ENCODE measurements around the gene TRAF4.
"Not testable (repeated sequence)": the region's sequence is repeated elsewhere in the genome, so short reads cannot be mapped to it uniquely, and the experiment has no call there.

TRAF4 gene

DNA sequence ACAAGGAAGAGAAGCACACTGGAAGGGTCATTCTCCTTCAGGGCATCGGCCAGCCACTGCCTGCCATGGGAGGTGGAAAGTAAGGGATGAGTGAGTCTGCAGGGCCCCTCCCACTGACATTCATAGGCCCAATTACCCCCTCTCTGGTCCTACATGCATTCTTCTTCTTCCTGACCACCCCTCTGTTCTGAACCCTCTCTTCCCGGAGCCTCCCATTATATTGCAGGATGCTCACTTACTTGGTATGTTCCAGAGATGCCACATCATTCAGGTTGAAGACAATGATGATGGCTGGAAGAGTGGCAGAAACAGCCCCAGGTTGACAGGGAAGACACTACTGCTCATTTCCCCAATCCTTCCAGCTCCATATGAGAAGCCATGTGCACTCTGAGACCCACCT, 28.6 kb upstream of the TRAF4 start:
- DNase-seq (ENCODE audit: low read depth in 2 of 2), result no peak

DNA sequence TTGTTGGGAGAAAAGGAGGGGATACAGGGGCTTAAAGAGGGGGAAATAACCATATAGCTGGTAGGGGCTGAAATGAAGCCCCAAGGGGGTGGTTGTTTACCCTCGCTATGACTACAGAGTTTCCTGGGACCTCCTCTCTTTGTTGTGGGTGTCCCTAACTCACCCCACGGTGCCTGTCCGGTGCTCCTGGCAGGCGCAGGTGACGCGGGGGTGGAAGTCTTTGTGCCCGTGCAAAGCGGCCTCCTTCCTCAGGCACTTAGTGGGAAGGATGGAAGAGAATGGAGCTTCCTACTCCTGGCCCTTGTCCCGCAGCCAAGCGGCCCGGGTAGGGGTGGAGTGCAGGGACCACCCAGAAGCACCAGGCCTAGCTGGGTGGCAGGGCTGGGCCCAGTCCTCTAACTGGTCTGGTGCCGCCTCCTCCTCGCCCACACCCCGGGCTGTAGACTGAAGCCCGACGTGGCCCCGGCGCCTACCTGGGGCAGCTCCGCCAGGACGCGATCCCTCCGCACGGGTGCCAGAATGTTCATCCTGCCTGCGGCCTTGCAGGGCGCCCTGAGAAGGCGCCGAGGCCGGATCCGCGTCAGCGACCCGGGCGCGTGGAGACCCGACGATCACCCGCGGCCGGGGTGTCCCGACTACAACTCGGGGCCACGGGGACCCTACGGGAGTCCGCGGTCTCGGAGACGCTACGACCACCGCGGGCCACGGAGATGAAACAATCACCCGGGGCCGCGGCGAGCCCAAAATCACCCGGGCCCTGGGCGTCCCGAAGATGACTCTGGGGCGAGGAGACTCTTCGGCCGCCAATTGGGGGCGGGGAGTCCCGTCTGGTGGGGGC, 26.9 kb upstream of the TRAF4 start:
- no peak for DNase-seq (ENCODE audit: low read depth in 2 of 2)

DNA sequence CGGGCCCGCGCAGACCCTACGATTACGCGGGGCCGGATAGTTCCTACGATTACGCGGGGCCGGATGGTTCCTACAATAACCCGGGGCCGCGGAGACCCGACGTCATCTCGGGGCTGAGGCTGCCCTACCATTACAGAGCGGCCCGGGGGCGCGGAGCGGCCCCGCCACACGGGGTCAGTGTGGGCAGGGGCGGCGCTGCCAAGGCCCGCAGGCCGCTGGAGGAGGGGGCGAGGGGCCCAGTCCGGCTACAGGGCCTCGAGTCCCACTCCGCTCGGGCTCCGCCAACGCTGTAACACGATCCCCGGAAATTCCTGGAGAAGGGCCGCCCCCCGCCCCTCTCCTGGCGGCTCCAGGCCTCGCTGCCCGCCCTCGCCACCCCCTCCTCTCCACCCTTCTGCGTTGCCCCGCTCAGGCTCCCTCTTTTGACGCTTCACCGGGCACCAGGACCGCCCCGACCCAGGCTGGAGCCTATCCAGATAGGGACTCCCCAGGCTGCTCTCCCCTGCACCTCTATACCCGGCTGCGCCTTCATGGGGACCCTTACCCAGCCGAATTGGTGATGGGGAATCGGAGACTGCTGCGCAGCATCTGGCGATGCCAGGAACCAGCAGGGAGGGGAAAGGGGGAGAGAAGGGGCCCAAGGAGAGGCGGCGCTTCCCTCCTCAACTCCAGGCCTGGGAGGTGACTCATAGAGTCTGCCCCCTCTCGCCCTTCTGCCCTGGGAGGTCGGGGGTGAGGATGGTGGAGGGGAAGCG, 26.1 kb upstream of the TRAF4 start, which contains the start of gene RAB34:
RAB34 (minus strand) TSS at position 291 of the 755 bp plus-strand sequence. CDS start 602 bp downstream, outside the sequence.
- DNase-seq (ENCODE audit: low read depth in 2 of 2), result peak in 1 of 2 donors; percentile 39

DNA sequence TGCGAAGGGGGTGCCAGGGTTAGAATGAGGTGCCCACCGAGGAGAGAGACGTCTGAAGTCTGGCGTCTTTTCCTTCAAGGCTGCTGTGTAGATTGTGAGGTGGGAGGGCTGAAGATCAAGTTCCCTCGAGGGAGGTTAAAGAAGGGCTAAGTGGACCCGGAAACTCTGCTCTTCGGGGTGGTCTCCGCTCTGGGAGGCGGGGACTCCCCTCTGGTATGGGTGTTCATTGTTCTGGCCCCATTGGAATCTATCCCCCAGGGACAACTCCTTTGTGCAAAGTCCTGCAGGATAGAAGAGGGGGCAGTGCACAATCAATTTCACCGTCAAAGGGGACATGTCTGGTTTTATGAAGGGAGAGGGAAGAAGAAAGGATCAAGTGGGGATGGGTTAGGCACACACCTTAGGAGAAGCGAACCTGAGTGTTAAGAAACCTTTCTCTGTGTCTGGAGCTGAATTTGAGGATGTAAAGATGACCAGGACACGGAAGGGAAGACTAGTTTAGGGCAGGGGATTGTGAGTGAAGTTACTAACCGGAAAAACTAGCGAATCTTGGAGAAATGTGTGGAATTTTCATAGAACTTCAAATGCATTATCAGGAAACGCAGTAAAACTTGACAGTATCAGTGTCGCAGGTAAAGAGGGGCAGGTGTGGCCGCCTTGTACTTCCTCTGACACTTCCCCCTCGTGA, 25.3 kb upstream of the TRAF4 start:
- DNase-seq (ENCODE audit: low read depth in 2 of 2), result no peak

DNA sequence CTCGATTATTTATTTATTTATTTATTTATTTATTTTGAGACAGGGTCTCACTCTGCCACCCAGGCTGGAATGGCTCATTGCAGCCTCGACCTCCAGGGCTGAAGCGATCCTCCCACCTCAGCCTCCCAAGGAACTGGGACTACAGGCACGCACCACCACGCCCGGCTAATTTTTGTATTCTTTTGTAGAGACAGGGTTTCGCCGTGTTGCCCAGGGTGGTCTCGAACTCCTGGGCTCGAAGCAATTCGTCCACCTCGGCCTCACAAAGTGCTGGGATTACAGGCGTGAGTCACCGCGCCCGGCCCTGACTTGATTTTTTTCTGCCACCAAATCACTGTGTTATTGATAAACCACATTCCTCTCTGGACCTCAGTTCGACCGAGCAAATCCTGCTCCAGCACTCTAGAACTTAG, 24.8 kb upstream of the TRAF4 start:
- no peak for DNase-seq (ENCODE audit: low read depth in 2 of 2)

DNA sequence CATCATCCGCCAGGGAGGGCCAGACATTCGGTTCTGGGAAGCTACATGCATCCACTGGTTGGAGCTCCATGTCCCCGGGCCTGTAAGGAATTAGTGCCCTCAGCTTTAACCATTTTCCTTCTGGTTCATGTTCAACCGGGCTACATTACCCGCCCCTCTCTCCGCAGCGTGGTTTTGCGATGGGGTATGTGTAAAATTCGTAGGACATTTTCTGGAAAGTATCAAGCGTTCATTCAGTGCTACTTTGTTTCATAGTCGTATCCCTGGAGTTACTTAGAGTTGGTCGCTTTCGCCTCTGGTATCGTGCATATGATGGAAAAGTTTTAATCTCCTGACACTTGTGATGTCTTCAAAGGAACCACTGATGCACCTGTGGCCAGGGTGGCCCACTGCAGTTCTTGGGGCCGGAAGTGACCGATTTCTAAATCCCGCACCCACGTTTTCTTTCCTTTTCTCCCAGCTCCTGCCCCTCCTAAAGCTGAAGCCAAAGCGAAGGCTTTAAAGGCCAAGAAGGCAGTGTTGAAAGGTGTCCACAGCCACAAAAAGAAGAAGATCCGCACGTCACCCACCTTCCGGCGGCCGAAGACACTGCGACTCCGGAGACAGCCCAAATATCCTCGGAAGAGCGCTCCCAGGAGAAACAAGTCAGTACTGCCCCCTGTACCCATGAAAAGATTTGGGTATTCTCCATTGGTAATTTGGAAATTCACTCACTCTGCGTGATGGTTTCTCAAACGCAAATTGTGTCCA, 23.4 kb upstream of the TRAF4 start:
- DNase-seq (ENCODE audit: low read depth in 2 of 2), result no peak

DNA sequence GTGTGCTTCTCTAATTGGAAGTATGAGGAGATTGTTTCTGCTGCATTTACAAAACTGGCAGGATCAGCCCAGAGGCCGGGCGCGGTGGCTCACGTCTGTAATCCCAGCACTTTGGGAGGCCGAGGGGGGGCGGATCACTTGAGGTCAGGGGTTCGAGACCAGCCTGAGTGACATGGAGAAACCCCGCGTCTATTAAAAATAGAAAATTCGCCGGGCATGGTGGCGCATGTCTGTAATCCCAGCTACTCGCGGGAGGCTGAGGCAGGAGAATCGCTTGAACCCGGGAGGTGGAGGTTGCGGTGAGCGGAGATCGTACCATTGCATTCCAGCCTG, 22.8 kb upstream of the TRAF4 start:
- not testable (repeated sequence) for DNase-seq (ENCODE audit: low read depth in 2 of 2)

DNA sequence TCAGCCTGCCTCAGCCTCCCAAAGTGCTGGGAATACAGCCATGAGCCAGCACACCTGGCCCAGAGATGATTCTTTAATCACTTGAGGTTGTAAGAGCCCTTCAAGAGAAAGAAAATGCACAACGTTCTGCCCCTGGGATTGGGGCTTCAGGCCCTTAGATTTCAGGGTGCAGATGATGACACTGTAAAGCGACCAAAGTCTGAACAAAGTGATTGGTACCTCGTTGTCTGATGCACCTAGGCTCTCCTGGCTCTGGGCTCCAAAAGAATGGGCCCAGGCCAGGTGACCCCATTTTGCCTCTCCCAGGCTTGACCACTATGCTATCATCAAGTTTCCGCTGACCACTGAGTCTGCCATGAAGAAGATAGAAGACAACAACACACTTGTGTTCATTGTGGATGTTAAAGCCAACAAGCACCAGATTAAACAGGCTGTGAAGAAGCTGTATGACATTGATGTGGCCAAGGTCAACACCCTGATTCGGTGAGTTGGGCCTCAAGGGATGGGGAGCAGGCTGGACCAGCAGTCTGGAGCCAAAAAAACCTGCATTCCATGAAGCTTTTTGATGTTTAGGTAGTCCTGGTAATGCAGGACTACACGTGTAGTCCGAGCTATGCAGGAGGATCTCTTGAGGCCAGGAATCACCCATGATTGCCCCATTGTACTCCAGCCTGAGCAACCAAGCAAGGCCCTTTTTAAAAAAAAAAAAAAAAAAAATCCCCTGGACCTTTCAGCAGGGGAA, 21.2 kb upstream of the TRAF4 start:
- DNase-seq (ENCODE audit: low read depth in 2 of 2), result no peak

DNA sequence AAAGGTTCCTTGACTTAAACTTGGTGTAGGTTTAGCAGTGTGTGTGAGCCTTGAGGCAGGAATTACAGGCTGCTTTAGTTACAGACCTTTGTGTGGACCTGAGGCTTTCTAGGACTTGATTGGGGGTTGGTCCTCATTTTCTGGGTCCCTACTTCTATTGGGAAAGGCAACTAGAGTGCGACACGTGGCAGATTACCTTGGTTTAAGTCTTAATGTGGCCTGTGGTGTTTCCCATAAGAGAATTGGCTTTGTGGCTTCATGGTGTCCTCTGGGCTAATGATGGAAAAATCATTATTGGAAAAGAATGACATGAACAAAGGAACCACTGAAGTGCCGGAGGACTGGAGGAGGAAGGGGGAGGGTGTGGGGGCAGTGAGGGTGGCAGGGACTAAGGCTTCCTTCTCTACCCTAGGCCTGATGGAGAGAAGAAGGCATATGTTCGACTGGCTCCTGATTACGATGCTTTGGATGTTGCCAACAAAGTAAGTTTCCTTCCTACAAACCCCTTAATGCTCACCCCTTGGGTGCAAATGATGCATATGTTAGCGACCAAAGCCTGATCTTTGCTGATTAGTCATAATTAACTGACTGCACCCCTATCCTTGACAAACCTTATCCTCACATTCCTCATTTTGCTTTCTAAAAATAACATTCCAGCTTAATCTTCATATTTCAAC, 20.5 kb upstream of the TRAF4 start:
- DNase-seq (ENCODE audit: low read depth in 2 of 2), result no peak

DNA sequence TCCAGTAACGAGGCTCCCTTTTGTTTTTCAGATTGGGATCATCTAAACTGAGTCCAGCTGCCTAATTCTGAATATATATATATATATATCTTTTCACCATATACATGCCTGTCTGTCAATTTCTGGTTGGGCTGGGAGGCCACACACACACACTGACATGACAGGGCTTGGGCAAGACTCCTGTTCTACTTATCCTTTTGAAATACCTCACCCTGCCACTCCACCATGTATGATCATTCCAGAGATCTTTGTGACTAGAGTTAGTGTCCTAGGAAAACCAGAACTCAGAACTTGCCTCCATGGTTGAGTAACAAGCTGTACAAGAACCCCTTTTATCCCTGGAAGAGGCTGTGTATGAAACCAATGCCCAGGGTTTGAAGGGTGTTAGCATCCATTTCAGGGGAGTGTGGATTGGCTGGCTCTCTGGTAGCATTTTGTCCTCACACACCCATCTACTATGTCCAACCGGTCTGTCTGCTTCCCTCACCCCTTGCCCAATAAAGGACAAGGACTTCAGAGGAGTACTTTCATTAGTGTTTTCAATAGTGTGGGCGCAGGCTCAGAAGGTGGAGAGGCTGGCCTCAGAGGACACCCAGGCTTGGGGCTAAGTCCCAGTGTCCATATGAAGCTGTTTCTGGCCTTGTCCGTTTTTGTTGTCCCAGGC, 19.8 kb upstream of the TRAF4 start:
- not testable (repeated sequence) for DNase-seq (ENCODE audit: low read depth in 2 of 2)

DNA sequence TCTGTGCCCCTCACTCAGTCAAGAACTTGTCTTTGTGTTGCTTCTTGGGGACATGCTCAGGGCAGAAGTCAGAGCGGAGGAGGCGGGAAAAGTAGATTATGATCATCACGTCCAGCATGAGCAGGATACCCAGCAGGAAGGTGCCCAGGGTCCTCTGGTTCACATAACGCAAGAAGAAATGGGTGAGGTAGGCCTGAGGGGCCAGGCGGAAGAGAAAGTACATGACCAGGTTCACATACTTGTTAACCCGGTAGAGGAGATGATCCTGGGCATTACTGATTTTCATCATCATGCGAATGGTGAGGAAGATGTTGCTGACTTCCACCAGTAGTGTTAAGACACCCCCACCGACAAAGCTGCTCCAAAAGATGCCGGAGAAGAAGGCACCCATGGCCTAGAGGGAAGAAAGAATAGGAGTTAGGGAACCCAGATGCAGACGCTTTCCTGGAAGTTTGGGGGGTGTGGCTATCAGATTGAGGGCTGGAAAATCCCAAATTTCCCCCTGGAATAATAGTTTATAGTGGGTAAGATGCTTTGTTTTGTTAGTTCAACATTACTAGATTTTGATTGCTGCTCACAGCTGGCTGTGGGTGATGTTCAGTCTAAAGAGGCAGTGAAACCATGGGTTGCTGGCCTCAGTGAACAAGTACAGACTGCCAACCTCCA, 19.2 kb upstream of the TRAF4 start:
- no peak for DNase-seq (ENCODE audit: low read depth in 2 of 2)

DNA sequence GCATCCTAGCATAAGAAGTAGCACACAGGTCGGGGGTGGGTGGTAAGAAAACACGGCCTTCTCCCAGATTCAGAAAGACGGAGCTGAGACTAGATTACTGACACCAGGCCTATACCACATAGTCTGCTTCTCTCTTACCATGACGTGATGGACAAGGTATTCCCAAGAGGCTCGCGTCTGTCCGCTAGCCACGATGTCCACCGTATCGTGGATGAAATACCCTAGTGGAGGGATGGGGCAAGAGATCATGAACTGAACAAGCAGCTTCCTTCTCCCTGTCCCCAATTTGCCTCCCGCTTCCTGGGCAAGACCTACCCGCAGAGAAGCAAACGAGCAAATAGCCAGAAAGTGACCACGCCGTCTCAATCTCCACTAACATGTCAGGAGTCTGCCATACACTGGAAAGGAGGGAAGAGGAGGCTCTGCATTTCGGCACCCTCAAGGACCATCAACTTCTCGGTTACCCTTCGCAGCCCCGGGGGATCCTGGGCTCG, 18.6 kb upstream of the TRAF4 start:
- no peak for DNase-seq (ENCODE audit: low read depth in 2 of 2)

DNA sequence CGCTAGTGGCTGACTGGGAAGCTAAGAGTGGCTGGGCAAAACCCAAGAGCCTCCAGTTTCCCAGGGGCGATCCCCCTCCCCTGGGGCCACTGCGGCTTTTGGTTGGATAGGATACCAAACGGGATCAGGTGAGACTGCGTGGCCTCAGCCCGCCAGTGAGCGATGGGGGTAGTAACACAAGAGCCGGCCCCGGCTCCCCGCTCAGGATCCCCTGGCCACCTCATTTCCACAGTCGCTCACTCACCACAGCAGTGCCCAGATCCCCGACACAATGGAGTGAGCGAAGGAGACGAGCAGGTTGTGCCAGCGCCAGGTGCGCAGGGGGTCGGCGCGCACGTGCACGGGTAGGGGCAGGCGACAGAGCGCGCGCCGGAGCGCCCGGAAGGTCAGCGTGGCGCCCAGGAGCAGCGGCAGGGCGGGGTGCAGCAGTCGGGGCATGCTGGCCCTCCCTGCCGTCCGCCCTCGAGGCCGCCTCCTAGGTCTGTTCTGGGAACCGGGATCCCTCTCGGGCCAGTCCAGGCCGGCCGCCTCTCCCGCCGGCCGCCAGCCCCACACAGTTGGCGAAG, 18.1 kb upstream of the TRAF4 start:
- no peak for DNase-seq (ENCODE audit: low read depth in 2 of 2)

DNA sequence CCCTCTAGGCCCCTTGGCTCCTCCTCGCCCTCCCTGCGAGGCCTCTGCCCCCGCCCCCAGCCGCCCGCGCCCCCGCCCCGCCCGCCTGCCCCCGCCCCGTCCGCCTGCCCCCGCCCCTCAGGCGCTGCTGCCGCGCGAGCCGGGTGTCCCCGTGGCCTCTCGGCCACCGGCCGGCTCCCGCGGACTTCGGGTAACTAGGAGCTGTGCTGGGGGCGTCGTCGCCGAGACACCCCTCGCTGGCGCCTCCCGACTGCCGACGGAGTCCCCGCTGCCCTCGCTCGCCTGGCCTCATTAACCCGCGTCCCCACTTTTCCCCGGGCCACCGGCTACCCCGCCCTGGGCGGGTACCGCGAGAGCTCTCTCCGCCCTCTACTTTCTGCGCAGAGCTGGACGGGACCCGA, 17.6 kb upstream of the TRAF4 start, which contains the start of gene TLCD1:
TLCD1 (minus strand) TSS at position 8 of the 401 bp plus-strand sequence. CDS start 136 bp downstream, outside the sequence.
- peak; percentile 47 to 71 for DNase-seq (ENCODE audit: low read depth in 2 of 2)

DNA sequence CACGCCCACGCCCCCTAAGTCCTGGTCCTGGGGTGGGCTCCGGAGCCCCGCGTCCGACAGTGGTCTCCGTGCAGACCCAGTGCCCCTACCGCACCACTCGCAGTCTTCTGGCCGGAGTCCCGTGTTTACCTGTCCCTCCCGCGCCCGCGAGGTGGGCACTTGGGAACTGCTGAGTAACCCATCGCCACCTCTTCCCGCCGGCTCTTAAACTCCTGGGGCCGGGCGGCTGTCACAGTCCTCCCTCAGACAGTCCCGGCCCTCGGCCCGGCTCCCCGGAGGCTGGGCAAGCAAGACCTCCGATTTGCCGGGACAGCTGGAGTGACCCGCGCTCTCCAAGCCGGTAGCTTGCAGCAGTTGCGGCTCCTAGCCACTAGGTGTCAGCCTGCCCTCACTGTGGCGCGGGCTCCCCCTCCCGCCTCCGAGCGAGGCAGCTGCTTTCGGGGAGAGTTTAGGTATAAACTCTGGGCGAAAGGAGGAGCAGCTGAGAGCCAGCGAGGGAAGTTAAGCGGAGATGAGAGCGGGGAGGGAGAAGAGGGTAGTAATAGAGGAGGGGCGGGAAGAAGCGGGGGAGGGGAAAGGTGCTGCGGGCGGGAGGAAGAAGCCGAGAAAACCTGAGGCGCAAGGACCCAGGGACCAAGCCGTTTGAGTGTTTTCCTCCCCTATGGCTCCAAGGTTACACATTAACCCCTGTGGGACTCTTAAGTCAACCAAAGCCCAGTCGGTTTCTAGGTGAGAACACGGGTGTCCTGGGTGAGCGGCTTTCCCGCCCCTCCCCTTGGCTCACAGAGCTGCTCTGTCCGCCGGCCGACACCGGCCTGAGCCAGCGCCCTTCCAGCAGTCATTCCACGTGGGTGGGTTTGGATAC, 17.0 kb upstream of the TRAF4 start:
- peak; percentile 88 to 89 for DNase-seq (ENCODE audit: low read depth in 2 of 2)

DNA sequence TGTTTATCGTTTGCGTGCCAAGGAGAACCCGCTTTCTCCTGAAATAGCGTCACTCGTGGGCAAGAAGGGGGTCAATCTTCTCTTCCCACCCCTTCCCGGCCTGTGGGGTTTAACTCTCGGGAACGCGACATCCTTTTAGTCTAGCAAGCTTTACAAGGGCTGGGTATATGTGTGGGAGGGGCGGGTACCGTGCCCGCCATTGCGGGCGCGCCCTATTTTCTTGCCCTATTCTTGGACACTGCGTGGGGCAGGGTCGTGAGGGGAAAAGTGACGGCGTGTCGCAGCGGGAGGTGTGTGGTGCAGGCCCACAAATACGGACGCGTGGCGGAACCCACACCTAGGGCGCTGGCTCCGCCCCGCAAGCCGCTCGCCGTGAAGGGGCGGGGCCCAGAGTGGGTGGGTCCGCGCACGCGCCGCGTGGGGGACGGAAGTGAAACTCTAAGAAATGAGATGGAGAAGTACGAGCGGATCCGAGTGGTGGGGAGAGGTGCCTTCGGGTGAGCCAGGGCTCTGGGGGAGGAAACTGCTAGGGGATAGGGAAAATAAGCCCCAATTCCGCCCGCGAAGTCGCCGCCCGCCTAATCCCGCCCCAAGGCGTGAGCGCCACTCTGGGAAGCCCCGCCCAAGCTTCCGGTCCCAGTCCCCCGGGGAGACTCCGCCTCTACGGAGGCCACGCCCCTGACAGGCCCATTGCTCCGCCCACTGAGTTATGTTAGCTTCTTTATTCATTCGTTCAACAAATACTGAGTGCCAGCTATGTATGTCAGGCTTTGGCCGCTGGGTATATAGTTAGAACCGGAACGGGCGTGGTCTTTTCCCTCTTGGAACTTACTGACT, 15.2 kb upstream of the TRAF4 start, which contains the start of gene NEK8:
NEK8 (plus strand) TSS at position 425 of the 837 bp plus-strand sequence; CDS start at position 451, 26 bp downstream.
- DNase-seq (ENCODE audit: low read depth in 2 of 2), result peak; percentile 97 to 98

DNA sequence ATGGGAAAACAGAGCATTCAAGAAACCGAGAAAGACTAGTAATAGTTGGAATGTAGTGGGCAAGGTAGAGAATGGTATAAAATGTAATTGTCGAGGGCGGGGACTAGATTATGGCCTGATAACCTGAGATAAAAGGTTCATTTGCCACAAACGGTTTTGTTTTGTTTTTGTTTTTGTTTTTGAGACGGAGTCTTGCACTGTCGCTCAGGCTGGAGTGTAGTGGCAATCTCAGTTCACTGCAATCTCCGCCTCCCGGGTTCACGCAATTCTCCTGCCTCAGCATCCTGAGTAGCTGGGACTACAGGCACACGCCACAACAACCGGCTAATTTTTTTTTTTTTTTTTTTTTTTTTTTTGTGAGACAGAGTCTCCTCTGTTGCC, 13.9 kb upstream of the TRAF4 start:
- DNase-seq (ENCODE audit: low read depth in 2 of 2), result no peak

All from stimulated activated CD4-positive, alpha-beta T cell treated with anti-CD3 and anti-CD28 coated beads, Interleukin-1b, Interleukin-23, amount 100 ng/mL, for 4 hours (primary cell).